ENCODE results near the gene CTU2. TPM values are rescaled to one million over a fixed set of nuclear protein-coding genes. Genes with fewer than 3 reads are reported as not detected.

Gene CTU2
- total and polyA plus RNA-seq, 9 of the 15 experiments (the other 6 are each of a cell fraction or from before 2014, with no cell fraction given), result 1.3 to 105 (median 23.2) TPM

GRCh38 chr16:88691924-88692560, 14.3 kb upstream of the CTU2 start:
- 55% methylated on average over 26 of the region's 26 CpGs for WGBS (ENCODE audit: insufficient coverage, low coverage, missing lambda C conversion rate)
- H3K27ac ChIP-seq (ENCODE audit: extremely low read depth, low read depth, low read length), result no peak overlapping the region
- DNase-seq (ENCODE audit: extremely low read depth in 1 of 4, low spot score in 3 of 4) (no peak), FAIRE-seq (peak; percentile 11), ATAC-seq (no peak)
- no peak overlapping the region for H3K4me2 ChIP-seq (ENCODE audit: insufficient read depth, low read length)
- POLR2A ChIA-PET, result interaction anchor here (1.0 to 1.4 kb wide), 3 partner anchors 9 to 15 kb away, joined by 3 to 4 read pairs (median 3); no protein-coding TSS in a partner anchor
- intact Hi-C loops (cut with micrococcal nuclease), result no loop called here
- in situ Hi-C loops (cut with MboI), result no loop called here
- H3K9ac ChIP-seq (ENCODE audit: insufficient read depth in 1 of 2, low read depth in 2 of 2, low read length in 2 of 2), result peak overlapping the region in 1 of 2 experiments; percentile 86; a peak in 2 of 4 replicates
- H2AFZ ChIP-seq (ENCODE audit: low read depth, low read length), result no peak overlapping the region
- H3K27me3 ChIP-seq (ENCODE audit: control insufficient read depth in 2 of 2, insufficient read depth in 2 of 2, low read length in 2 of 2), result no peaks in the 10 kb centered on the region
- CTCF ChIA-PET (ENCODE audit: low intra/inter-chr PET ratio), result interaction anchor here (0.6 kb wide), 1 partner anchor 45 kb away, joined by 3 read pairs; no protein-coding TSS in a partner anchor
- peaks cover 11% of the 10 kb centered on the region; the same call in 1 of the 3 replicates for H3K36me3 ChIP-seq (ENCODE audit: control insufficient read depth, insufficient read depth, low read length)
- BruUV-seq (replicated peaks), result no TSS peak
- no peaks in the 10 kb centered on the region for H3K79me2 ChIP-seq (ENCODE audit: control insufficient read depth, insufficient read depth, low read length)
- H3K9me1 ChIP-seq (ENCODE audit: control insufficient read depth, insufficient read depth, low read length), result no peaks in the 10 kb centered on the region
- H3K4me1 ChIP-seq (replicated peaks in 1 of 2; ENCODE audit: control insufficient read depth in 2 of 2, insufficient read depth in 2 of 2, low read length in 2 of 2), result peaks cover 33 to 85% of the 10 kb centered on the region in 2 experiments
- no peaks in the 10 kb centered on the region for H4K20me1 ChIP-seq (replicated peaks; ENCODE audit: control insufficient read depth, insufficient read depth, low read length)
- H3K9me3 ChIP-seq (replicated peaks; ENCODE audit: control insufficient read depth, insufficient read depth, low read depth, low read length), result no peaks in the 10 kb centered on the region
- H3K4me3 ChIP-seq, result no peak overlapping the region
- no peak for TF ChIP-seq MTA3 (IDR thresholded peaks at IDR 0.05; ENCODE audit: borderline replicate concordance)
- peak; percentile 72 for TF ChIP-seq VEZF1 (CRISPR knock-in tag; IDR thresholded peaks at IDR 0.05)
- no peak for TF ChIP-seq RCOR1 (IDR thresholded peaks at IDR 0.05; ENCODE audit: borderline replicate concordance in 1 of 2, low read depth in 2 of 2, low read length in 2 of 2)
- TF ChIP-seq ZBTB33 (CRISPR knock-in tag; IDR thresholded peaks at IDR 0.05), result peak; percentile 92
- TF ChIP-seq RBBP5 (IDR thresholded peaks at IDR 0.05; ENCODE audit: borderline replicate concordance, insufficient read depth, low read length, poor library complexity, severe bottlenecking), result peak; percentile 26
- peak; percentile 53; the same call in 1 of the 2 replicates for TF ChIP-seq SPI1 (IDR thresholded peaks at IDR 0.05; ENCODE audit: borderline replicate concordance, low read depth, low read length)
- TF ChIP-seq CREB3 (tag; conservative IDR thresholded peaks at IDR 0.05; ENCODE audit: low read depth), result no peak
- TF ChIP-seq MAX (CRISPR knock-in tag; IDR thresholded peaks at IDR 0.05), result peak; percentile 74
- TF ChIP-seq USF1 (CRISPR knock-in tag; IDR thresholded peaks at IDR 0.05), result peak; percentile 56
- TF ChIP-seq ZFP91 (CRISPR knock-in tag; IDR thresholded peaks at IDR 0.05), result no peak
- peak; percentile 10; the same call in 1 of the 2 replicates for TF ChIP-seq CREM (IDR thresholded peaks at IDR 0.05; ENCODE audit: low read depth)
- TF ChIP-seq ZBTB7A (IDR thresholded peaks at IDR 0.05; ENCODE audit: borderline replicate concordance, control insufficient read depth, low read depth, low read length), result peak; percentile 80; the same call in 1 of the 2 replicates
